AG04450 (cell line): ENCODE results near the gene ZNF737. TPM values are rescaled to one million over a fixed set of nuclear protein-coding genes. Genes with fewer than 3 reads are reported as not detected.
"Not testable (repeated sequence)": the region's sequence is repeated elsewhere in the genome, so short reads cannot be mapped to it uniquely, and the experiment has no call there.

Source experiments
- CTCF ChIA-PET: fragments of 300-600, 350-600 bp; formaldehyde crosslinking; extraction: SDS; loops from one replicate; lab custom pipeline; 2022; ENCODE audit warnings: antibody characterized with exemption, inconsistent platforms; lab: Charles Lee
- POLR2A ChIA-PET: fragments of 350-600 bp; formaldehyde crosslinking; extraction: SDS; loops from one replicate; lab custom pipeline; 2021; ENCODE audit warnings: antibody characterized with exemption, inconsistent platforms; lab: Yijun Ruan, JAX
- DNase-seq: peaks from one replicate; pipeline ENCODE4 v3.0.0-alpha.2; 2011; ENCODE audit warnings: low read depth, low spot score
- H3K27ac ChIP-seq: one replicate; pipeline ENCODE4 v1.5.1; 2012; ENCODE audit warnings: low read depth, low read length, control low read depth
- H3K27me3 ChIP-seq: one replicate; pipeline ENCODE4 v1.6.0; 2012; ENCODE audit warnings: low read length; ENCODE audit not compliant: control insufficient read depth, insufficient read depth
- H3K4me3 ChIP-seq: 2 replicates; pipeline ENCODE4 v1.5.1; 2011; ENCODE audit warnings: mild to moderate bottlenecking, low read depth, low read length, control low read depth
- H3K9me3 ChIP-seq: 2 replicates; pipeline ENCODE4 v1.5.1; 2012; ENCODE audit warnings: low read length; ENCODE audit not compliant: control insufficient read depth, insufficient read depth
- polyA plus RNA-seq: library from polyadenylated mRNA; depleted of rRNA; stranded (reverse); fragments of >200 nt; gene quantifications from 2 replicates; pipeline ENCODE4 v1.2.3, GENCODE V29; 2011
- TF ChIP-seq, protein P1 (sequence below): IDR thresholded peaks from 2 replicates; pipeline ENCODE4 v1.5.1; 2011; ENCODE audit warnings: low read depth, low read length, control low read depth, inconsistent platforms

The ZNF737 gene
- polyA plus RNA-seq, 1 experiment = 10.3 TPM

DNA sequence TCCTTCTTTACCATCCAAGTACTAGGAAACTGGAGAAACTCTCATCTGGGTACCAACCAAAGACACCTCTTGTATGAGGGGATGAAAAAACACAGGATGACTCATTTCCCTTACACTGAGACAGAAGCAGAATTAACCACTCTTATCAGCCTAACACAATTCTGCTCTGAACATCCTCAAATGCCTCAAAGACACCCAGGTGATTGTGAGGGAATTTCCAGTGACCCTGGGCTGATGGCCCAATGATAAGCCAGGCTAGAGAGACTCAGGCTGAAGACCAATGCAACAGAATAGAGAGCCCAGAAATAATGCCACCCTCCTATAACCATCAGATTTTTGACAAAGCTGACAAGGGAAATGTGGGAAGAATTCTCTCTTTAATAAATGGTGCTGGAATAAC is 7.0 kb downstream of the ZNF737 start:
- Histone ChIP-seq H3K9me3 (peaks cover 56% of the 10 kb centered on the region), H3K4me3 (no peak overlapping the region), H3K27ac (no peak overlapping the region), H3K27me3 (no peaks in the 10 kb centered on the region)
- TF ChIP-seq, protein P1, sequence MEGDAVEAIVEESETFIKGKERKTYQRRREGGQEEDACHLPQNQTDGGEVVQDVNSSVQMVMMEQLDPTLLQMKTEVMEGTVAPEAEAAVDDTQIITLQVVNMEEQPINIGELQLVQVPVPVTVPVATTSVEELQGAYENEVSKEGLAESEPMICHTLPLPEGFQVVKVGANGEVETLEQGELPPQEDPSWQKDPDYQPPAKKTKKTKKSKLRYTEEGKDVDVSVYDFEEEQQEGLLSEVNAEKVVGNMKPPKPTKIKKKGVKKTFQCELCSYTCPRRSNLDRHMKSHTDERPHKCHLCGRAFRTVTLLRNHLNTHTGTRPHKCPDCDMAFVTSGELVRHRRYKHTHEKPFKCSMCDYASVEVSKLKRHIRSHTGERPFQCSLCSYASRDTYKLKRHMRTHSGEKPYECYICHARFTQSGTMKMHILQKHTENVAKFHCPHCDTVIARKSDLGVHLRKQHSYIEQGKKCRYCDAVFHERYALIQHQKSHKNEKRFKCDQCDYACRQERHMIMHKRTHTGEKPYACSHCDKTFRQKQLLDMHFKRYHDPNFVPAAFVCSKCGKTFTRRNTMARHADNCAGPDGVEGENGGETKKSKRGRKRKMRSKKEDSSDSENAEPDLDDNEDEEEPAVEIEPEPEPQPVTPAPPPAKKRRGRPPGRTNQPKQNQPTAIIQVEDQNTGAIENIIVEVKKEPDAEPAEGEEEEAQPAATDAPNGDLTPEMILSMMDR = no peak
- ChIA-PET POLR2A (no interaction called here), CTCF (no interaction called here)
- no peak for DNase-seq

DNA sequence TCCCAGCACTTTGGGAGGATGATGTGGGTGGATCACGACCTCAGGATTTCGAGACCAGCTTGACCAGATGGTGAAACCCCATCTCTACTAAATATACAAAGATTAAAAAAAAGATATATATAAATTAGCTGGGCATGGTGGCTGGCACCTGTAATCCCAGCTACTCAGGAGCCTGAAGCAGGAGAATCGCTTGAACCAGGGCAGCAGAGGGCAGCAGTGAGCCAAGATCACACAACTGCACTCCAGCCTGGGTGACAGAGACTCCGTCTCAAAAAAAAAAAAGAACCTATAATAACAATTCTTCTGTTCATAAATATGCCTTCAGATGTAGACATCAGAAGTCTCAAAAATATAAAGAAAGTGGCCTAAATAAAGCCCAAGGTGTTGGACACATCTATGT is 7.6 kb downstream of the ZNF737 start:
- no peaks in the 10 kb centered on the region for H3K27me3 ChIP-seq
- ChIA-PET POLR2A (no interaction called here), CTCF (no interaction called here)
- peaks cover 56% of the 10 kb centered on the region for H3K9me3 ChIP-seq
- no peak for DNase-seq
- no peak overlapping the region for H3K4me3 ChIP-seq
- TF ChIP-seq, protein P1 = no peak
- H3K27ac ChIP-seq = no peak overlapping the region

- H3K4me3 ChIP-seq, H3K27ac ChIP-seq, H3K27me3 ChIP-seq, CTCF ChIA-PET, DNase-seq, POLR2A ChIA-PET: not testable (repeated sequence)
- peaks cover 43% of the 10 kb centered on the region for H3K9me3 ChIP-seq
Observed at GRCh38 chr19:20544667-20545333, 20.8 kb downstream of the ZNF737 start.

GRCh38 chr19:20530303-20530702 is 35.3 kb downstream of the ZNF737 start:
- H3K27ac ChIP-seq, DNase-seq, CTCF ChIA-PET, H3K4me3 ChIP-seq, POLR2A ChIA-PET, H3K27me3 ChIP-seq: not testable (repeated sequence)
- peaks cover 18% of the 10 kb centered on the region for H3K9me3 ChIP-seq

DNA sequence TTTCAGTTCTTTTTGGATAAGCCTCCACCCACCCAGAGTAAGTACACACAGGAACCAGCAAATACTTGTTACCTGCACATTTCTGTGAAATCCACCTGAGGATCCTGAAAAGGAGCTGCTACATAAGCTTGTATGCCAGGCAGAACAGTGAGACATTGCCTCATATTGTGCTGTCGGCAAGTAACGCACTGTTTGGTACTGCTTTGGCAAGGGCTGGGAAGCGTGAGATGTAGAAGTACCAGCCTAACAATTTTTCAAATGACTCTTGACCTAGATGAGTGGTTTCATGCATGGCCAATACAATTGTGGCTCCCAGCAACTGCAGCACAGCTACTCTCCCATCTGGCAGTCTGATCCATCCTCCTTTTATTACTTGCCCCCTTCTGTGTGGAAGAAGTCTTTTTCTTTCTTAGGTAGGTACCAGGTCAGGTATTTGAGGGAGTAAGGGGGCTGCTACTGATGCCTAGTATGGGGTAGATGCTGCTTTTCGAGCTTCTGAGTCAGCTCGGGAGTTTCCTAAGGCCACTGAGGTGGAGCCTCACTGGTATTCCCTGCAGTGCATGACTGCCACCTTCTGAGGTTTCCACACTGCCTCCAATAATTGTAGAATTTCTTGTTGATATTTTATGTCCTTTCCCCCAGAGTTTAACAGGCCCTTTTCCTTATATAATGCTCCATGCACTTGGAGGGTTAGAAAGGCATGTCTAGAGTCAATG is 52.2 kb downstream of the ZNF737 start:
- Histone ChIP-seq H3K4me3 (no peak overlapping the region), H3K9me3 (peaks cover 16% of the 10 kb centered on the region), H3K27ac (no peak overlapping the region), H3K27me3 (no peaks in the 10 kb centered on the region)
- POLR2A ChIA-PET = no interaction called here
- TF ChIP-seq, protein P1 = no peak
- DNase-seq = no peak
- CTCF ChIA-PET = no interaction called here

GRCh38 chr19:20503476-20503875 is 62.1 kb downstream of the ZNF737 start:
- CTCF ChIA-PET = no interaction called here
- no peak overlapping the region for H3K27ac ChIP-seq
- no peak overlapping the region for H3K4me3 ChIP-seq
- peaks cover 8% of the 10 kb centered on the region; the same call in 1 of the 2 replicates for H3K9me3 ChIP-seq
- POLR2A ChIA-PET = no interaction called here
- TF ChIP-seq, protein P1 = no peak
- no peaks in the 10 kb centered on the region for H3K27me3 ChIP-seq
- no peak for DNase-seq
